MM.1S (cell line): ENCODE results near the gene MRPS2.

Experiments used
- DNase-seq: peaks from one replicate; pipeline ENCODE4 v3.0.0-alpha.2; 2015
- H2AFZ ChIP-seq: fragments of 300-600 bp; sonication (generic); 2 replicates; pipeline ENCODE4 v1.6.0; 2016; ENCODE audit warnings: antibody characterized with exemption, low read length
- H3F3A ChIP-seq: fragments of 300-600 bp; sonication (generic); 2 replicates; pipeline ENCODE4 v1.6.1; 2016; ENCODE audit warnings: mild to moderate bottlenecking, antibody characterized with exemption, low read length, moderate library complexity, mixed read lengths; ENCODE audit not compliant: insufficient read depth
- H3K27ac ChIP-seq: fragments of 300-600 bp; sonication (generic); 2 replicates; pipeline ENCODE4 v1.5.1; 2016; ENCODE audit warnings: mild to moderate bottlenecking, low read length
- H3K27me3 ChIP-seq: fragments of 300-600 bp; sonication (generic); replicated peaks from 2 replicates; pipeline ENCODE4 v1.6.0; 2016; ENCODE audit warnings: low read length; ENCODE audit not compliant: insufficient read depth
- H3K36me3 ChIP-seq: fragments of 300-600 bp; sonication (generic); replicated peaks from 2 replicates; pipeline ENCODE4 v1.6.1; 2016; ENCODE audit warnings: mild to moderate bottlenecking, low read length, mixed read lengths; ENCODE audit not compliant: insufficient read depth
- H3K4me1 ChIP-seq: fragments of 300-600 bp; sonication (generic); 2 replicates; pipeline ENCODE4 v1.6.1; 2016; ENCODE audit warnings: low read length, mixed read lengths
- H3K4me2 ChIP-seq: fragments of 300-600 bp; sonication (generic); 2 replicates; pipeline ENCODE4 v1.6.0; 2016; ENCODE audit warnings: low read depth, low read length
- H3K4me3 ChIP-seq: fragments of 300-600 bp; sonication (generic); 2 replicates; pipeline ENCODE4 v1.5.1; 2016; ENCODE audit warnings: low read length, mixed read lengths
- H3K79me2 ChIP-seq: fragments of 300-600 bp; sonication (generic); 2 replicates; pipeline ENCODE4 v1.6.1; 2016; ENCODE audit warnings: mixed run types, low read length, mixed read lengths
- H3K9ac ChIP-seq: fragments of 300-600 bp; sonication (generic); 2 replicates; pipeline ENCODE4 v1.6.1; 2016; ENCODE audit warnings: low read length, mixed read lengths
- H3K9me2 ChIP-seq: fragments of 300-600 bp; sonication (generic); replicated peaks from 2 replicates; pipeline ENCODE4 v1.6.1; 2016; ENCODE audit warnings: mild to moderate bottlenecking, low read length, mixed read lengths; ENCODE audit not compliant: insufficient read depth
- H3K9me3 ChIP-seq: fragments of 300-600 bp; sonication (generic); replicated peaks from 2 replicates; pipeline ENCODE4 v1.6.1; 2016; ENCODE audit warnings: mild to moderate bottlenecking, low read length, mixed read lengths; ENCODE audit not compliant: insufficient read depth
- H4K20me1 ChIP-seq: fragments of 300-600 bp; sonication (generic); 2 replicates; pipeline ENCODE4 v1.6.1; 2016; ENCODE audit warnings: mild to moderate bottlenecking, low read length, moderate library complexity, mixed read lengths; ENCODE audit not compliant: insufficient read depth
- CTCF ChIP-seq: fragments of 300-600 bp; sonication (generic); IDR thresholded peaks from 2 replicates; pipeline ENCODE4 v1.5.1; 2016; ENCODE audit warnings: antibody characterized with exemption, low read length, mixed read lengths
- EZH2 ChIP-seq: fragments of 300-600 bp; sonication (generic); optimal IDR thresholded peaks from 2 replicates; pipeline ENCODE3; 2017; ENCODE audit warnings: low read depth, mild to moderate bottlenecking, antibody characterized with exemption, low read length, mixed read lengths
- EZH2phosphoT487 ChIP-seq: fragments of 300-600 bp; sonication (generic); IDR thresholded peaks from 2 replicates; pipeline ENCODE4 v1.6.1; 2018; ENCODE audit warnings: antibody characterized with exemption, low read length

The MRPS2 gene

GRCh38 chr9:135488013-135488330, 12.5 kb upstream of the MRPS2 start:
- H3K27me3 ChIP-seq = no peaks in the 10 kb centered on the region
- H3K4me1 ChIP-seq = no peaks in the 10 kb centered on the region
- no peaks in the 10 kb centered on the region for H3K9me3 ChIP-seq
- no peak overlapping the region for H3K9ac ChIP-seq
- H3F3A ChIP-seq = no peaks in the 10 kb centered on the region
- no peaks in the 10 kb centered on the region for H3K9me2 ChIP-seq
- no peak overlapping the region for H2AFZ ChIP-seq
- TF ChIP-seq EZH2phosphoT487 (no peak), EZH2 (no peak), CTCF (no peak)
- no peak overlapping the region for H3K4me3 ChIP-seq
- H3K79me2 ChIP-seq = no peaks in the 10 kb centered on the region
- no peak for DNase-seq
- no peak overlapping the region for H3K4me2 ChIP-seq
- H4K20me1 ChIP-seq = no peaks in the 10 kb centered on the region
- no peaks in the 10 kb centered on the region for H3K36me3 ChIP-seq
- no peak overlapping the region for H3K27ac ChIP-seq

- H3K9me3 ChIP-seq = no peaks in the 10 kb centered on the region
- H3K9ac ChIP-seq = no peak overlapping the region
- no peaks in the 10 kb centered on the region for H3K79me2 ChIP-seq
- H2AFZ ChIP-seq = no peak overlapping the region
- H3K4me2 ChIP-seq = no peak overlapping the region
- H3K4me3 ChIP-seq = no peak overlapping the region
- no peaks in the 10 kb centered on the region for H3K36me3 ChIP-seq
- no peak for DNase-seq
- no peaks in the 10 kb centered on the region for H3K9me2 ChIP-seq
- TF ChIP-seq CTCF = no peak
- TF ChIP-seq EZH2phosphoT487 = no peak
- TF ChIP-seq EZH2 = no peak
- H3K27me3 ChIP-seq = no peaks in the 10 kb centered on the region
- no peaks in the 10 kb centered on the region for H4K20me1 ChIP-seq
- no peaks in the 10 kb centered on the region for H3F3A ChIP-seq
- H3K27ac ChIP-seq = no peak overlapping the region
- no peaks in the 10 kb centered on the region for H3K4me1 ChIP-seq
These were observed 12.0 kb upstream of the MRPS2 start for GRCh38 chr9:135488527-135488926.

GRCh38 chr9:135489188-135489906, 11.1 kb upstream of the MRPS2 start:
- H2AFZ ChIP-seq = no peak overlapping the region
- no peaks in the 10 kb centered on the region for H4K20me1 ChIP-seq
- no peak overlapping the region for H3K9ac ChIP-seq
- no peaks in the 10 kb centered on the region for H3K4me1 ChIP-seq
- H3K4me3 ChIP-seq = no peak overlapping the region
- no peaks in the 10 kb centered on the region for H3K9me3 ChIP-seq
- H3K27me3 ChIP-seq = peaks cover 6% of the 10 kb centered on the region
- no peak for DNase-seq
- no peak overlapping the region for H3K4me2 ChIP-seq
- H3K79me2 ChIP-seq = no peaks in the 10 kb centered on the region
- H3K9me2 ChIP-seq = no peaks in the 10 kb centered on the region
- TF ChIP-seq EZH2 (no peak), EZH2phosphoT487 (no peak), CTCF (no peak)
- no peaks in the 10 kb centered on the region for H3F3A ChIP-seq
- no peaks in the 10 kb centered on the region for H3K36me3 ChIP-seq
- H3K27ac ChIP-seq = no peak overlapping the region
